Lung (tissue), 16 donors: ENCODE data around the gene PDLIM1. TPM values are rescaled to one million over a fixed set of nuclear protein-coding genes. Genes with fewer than 3 reads are reported as not detected.

ENCODE experiments used
- ATAC-seq: fragments of 200-7000 bp; cut with Tn5 transposase; one replicate; pipeline ENCODE4 v1.9.1; 2020; ENCODE audit warnings: moderate number of reproducible peaks; ENCODE audit not compliant: insufficient read depth, low FRiP score
- DNase-seq, 3 donors: peaks; one replicate each; pipeline ENCODE4 v3.0.0-alpha.2; 2013 to 2017
- H3K27ac ChIP-seq, 2 donors: one replicate each; pipeline ENCODE4 v1.5.1; 2013; ENCODE audit warnings: mild to moderate bottlenecking in 2 of 2, moderate library complexity in 2 of 2, control low read depth in 1 of 2, inconsistent platforms in 1 of 2, low read depth in 1 of 2, low read length in 1 of 2
- H3K27me3 ChIP-seq, 3 donors: one replicate each; pipeline ENCODE4 v1.5.1; 2013; ENCODE audit warnings: low read length in 2 of 3; ENCODE audit not compliant: control insufficient read depth in 3 of 3, insufficient read depth in 3 of 3
- H3K36me3 ChIP-seq, 4 donors: one replicate each; pipeline ENCODE4 v1.5.1; 2013; ENCODE audit warnings: low read length in 4 of 4, mild to moderate bottlenecking in 1 of 4, moderate library complexity in 1 of 4; ENCODE audit not compliant: control insufficient read depth in 4 of 4, insufficient read depth in 4 of 4
- H3K4me1 ChIP-seq, 5 donors: one replicate each; pipeline ENCODE4 v1.5.1; 2013; ENCODE audit warnings: low read length in 5 of 5, mild to moderate bottlenecking in 2 of 5, moderate library complexity in 1 of 5; ENCODE audit not compliant: control insufficient read depth in 5 of 5, insufficient read depth in 5 of 5
- H3K4me3 ChIP-seq: one replicate; pipeline ENCODE4 v1.5.1; 2013; ENCODE audit warnings: mild to moderate bottlenecking, control low read depth, moderate library complexity
- H3K9ac ChIP-seq, 2 donors: one replicate each; pipeline ENCODE4 v1.5.1; 2013; ENCODE audit warnings: low read length in 2 of 2, control low read depth in 1 of 2; ENCODE audit not compliant: insufficient read depth in 1 of 2
- H3K9me3 ChIP-seq, 4 donors: one replicate each; pipeline ENCODE4 v1.5.1; 2013; ENCODE audit warnings: low read length in 3 of 4, mild to moderate bottlenecking in 1 of 4, moderate library complexity in 1 of 4; ENCODE audit not compliant: control insufficient read depth in 4 of 4, insufficient read depth in 3 of 4
- WGBS, 2 donors: extraction: QIAGEN DNeasy Blood & Tissue Kit; methylation state at CpG; one replicate each; pipeline ENCODE4 v1.1.7; 2013; 5-methylcytosine and 5-hydroxymethylcytosine counted together
- long read RNA-seq, 5 donors: transcript quantifications; one replicate each; lab custom pipeline, GENCODE V29; 2026
- polyA plus RNA-seq, 2 donors: library from polyadenylated mRNA; stranded (reverse); fragments of 200-250 nt; gene quantifications; one replicate each; pipeline ENCODE4 v1.2.1, GENCODE V29; 2013
- total RNA-seq, 2 donors: library from RNA; depleted of rRNA in 1 of 2; stranded (reverse); fragments of >200 nt in 1 of 2; gene quantifications; one replicate each; pipeline ENCODE4 v1.2.1, GENCODE V29; 2014 to 2021
- TF ChIP-seq, protein P1 (sequence below): IDR thresholded peaks from 2 replicates; pipeline ENCODE4 v1.5.1; 2012; ENCODE audit warnings: mild to moderate bottlenecking; ENCODE audit errors: control extremely low read depth, extremely low read depth
- donor health status: control.
- donor health status: control.
- donor health status: Bipolar disorder and iron deficiency.
- donor health status: healthy.
- donor health status: DM: yes; HTN: yes; CAD: no.

PDLIM1 gene, protein sequence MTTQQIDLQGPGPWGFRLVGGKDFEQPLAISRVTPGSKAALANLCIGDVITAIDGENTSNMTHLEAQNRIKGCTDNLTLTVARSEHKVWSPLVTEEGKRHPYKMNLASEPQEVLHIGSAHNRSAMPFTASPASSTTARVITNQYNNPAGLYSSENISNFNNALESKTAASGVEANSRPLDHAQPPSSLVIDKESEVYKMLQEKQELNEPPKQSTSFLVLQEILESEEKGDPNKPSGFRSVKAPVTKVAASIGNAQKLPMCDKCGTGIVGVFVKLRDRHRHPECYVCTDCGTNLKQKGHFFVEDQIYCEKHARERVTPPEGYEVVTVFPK
- total RNA-seq: 100 to 1,000 TPM in 1 of 2 donors, 10 to 100 TPM in 1; 61.4 to 243 TPM
- polyA plus RNA-seq: 100 to 1,000 TPM; 156 to 200 TPM
- long read RNA-seq, donor 1, transcript PDLIM1-201 (7 exons, 1,452 nt): major isoform, 34 of 55 reads
- long read RNA-seq, donor 1, partial matches to known transcripts: 20 of 55 reads
- long read RNA-seq, donor 1, other reads (novel, unspliced or antisense): 0 of 55 reads
- long read RNA-seq, donor 2, transcript PDLIM1-201 (7 exons, 1,452 nt): major isoform, 14 of 31 reads
- long read RNA-seq, donor 2, partial matches to known transcripts: 16 of 31 reads
- long read RNA-seq, donor 2, other reads (novel, unspliced or antisense): 0 of 31 reads
- long read RNA-seq, donor 3, transcript PDLIM1-201 (7 exons, 1,452 nt): major isoform, 27 of 43 reads
- long read RNA-seq, donor 3, partial matches to known transcripts: 14 of 43 reads
- long read RNA-seq, donor 3, other reads (novel, unspliced or antisense): 0 of 43 reads
- long read RNA-seq, donor 4, transcript PDLIM1-201 (7 exons, 1,452 nt): major isoform, 17 of 35 reads
- long read RNA-seq, donor 4, partial matches to known transcripts: 16 of 35 reads
- long read RNA-seq, donor 4, other reads (novel, unspliced or antisense): 0 of 35 reads
- long read RNA-seq, donor 5, transcript PDLIM1-201 (7 exons, 1,452 nt): major isoform, 43 of 59 reads
- long read RNA-seq, donor 5, partial matches to known transcripts: 10 of 59 reads
- long read RNA-seq, donor 5, other reads (novel, unspliced or antisense): 0 of 59 reads

DNA sequence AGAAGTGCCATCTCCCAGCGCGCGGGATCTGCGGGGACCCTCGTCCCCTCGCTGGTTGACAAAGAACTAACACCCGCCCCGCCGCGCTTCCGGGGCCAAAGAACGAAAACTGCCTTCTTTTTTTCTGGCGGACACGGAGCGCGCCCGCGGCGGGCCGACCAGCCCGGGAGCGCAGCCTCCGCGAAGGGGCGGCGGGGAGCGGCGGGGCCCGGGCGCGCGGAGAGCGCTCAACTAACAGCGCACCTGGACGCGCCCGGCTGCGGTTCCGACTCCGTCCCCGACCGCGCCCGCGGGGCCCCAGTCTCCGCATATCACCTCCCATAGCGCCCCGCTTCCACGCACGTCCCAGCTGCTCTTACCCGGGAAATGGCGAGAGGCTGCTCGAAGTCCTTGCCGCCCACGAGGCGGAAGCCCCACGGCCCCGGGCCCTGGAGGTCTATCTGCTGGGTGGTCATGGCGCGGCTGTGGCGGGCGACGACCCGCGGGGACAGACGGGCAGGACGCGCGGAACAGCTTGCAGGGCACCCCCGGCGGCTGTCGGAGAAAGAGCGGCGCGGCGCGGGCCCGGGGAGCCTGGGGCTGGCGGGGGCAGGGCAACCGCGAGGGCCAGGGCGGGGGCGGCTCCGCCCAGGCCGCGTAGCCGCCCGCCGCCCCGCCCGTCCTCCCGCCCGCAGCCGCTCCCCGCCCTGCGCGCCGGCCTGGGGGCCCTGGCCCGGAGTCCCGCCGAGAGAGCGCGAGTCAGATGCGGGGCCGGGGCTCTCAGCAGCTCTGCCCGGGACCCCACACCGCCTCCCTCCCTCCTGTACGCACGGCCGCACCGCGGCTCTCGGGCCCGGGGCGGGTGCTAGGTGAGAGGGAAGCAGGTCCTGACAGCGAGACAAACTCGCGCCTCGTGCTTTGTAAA is at the start of gene PDLIM1:
PDLIM1 (minus strand) TSS at position 543 of the 904 bp plus-strand sequence; CDS start at position 455, 88 bp downstream.
- no peaks in the 10 kb centered on the region for H3K36me3 ChIP-seq
- peaks cover 0 to 2% (median under 1%) of the 10 kb centered on the region in 3 donors for H3K27me3 ChIP-seq
- TF ChIP-seq, protein P1, sequence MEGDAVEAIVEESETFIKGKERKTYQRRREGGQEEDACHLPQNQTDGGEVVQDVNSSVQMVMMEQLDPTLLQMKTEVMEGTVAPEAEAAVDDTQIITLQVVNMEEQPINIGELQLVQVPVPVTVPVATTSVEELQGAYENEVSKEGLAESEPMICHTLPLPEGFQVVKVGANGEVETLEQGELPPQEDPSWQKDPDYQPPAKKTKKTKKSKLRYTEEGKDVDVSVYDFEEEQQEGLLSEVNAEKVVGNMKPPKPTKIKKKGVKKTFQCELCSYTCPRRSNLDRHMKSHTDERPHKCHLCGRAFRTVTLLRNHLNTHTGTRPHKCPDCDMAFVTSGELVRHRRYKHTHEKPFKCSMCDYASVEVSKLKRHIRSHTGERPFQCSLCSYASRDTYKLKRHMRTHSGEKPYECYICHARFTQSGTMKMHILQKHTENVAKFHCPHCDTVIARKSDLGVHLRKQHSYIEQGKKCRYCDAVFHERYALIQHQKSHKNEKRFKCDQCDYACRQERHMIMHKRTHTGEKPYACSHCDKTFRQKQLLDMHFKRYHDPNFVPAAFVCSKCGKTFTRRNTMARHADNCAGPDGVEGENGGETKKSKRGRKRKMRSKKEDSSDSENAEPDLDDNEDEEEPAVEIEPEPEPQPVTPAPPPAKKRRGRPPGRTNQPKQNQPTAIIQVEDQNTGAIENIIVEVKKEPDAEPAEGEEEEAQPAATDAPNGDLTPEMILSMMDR: no peak
- H3K9me3 ChIP-seq: no peaks in the 10 kb centered on the region
- H3K27ac ChIP-seq: peak within 1 kb of the TSS; percentile 87 to 96
- DNase-seq: peak; percentile 67 to 81 (median 80)
- peak within 1 kb of the TSS; percentile 71 for H3K4me3 ChIP-seq
- peak within 1 kb of the TSS in 1 of 2 donors; percentile 34 for H3K9ac ChIP-seq
- WGBS, 2 donors: 1% methylated on average over 102 to 119 of the region's 119 CpGs
- peak; percentile 87 for ATAC-seq
- H3K4me1 ChIP-seq: peaks cover 8 to 22% (median 16%) of the 10 kb centered on the region in 5 donors

DNA sequence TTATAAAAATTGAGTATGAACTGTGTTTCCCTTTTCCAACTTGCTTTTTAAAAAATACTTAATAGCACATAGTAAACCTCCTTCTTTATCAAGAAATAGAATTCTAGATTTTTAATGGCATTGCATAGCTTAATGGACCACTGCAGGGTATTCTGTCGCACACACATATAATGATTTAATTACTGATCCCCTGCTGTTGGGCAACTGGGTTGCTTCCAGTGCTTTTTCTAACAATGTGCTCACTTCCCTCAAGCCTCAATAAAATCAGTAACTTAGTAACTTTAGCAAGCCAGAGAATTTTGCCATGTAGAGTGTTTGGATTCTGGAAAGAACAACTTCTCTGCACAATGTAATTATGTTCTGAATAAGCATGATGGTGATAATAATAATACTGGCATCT is 49.1 kb upstream of the PDLIM1 start:
- no peaks in the 10 kb centered on the region for H3K9me3 ChIP-seq
- ATAC-seq (no peak), DNase-seq (no peak)
- TF ChIP-seq, protein P1: no peak
- peaks cover 0 to 17% (median 3%) of the 10 kb centered on the region in 5 donors for H3K4me1 ChIP-seq
- H3K27ac ChIP-seq: no peak overlapping the region
- no peak overlapping the region for H3K9ac ChIP-seq
- WGBS, 2 donors: 97 to 100% methylated on average over 1 of the region's 1 CpG
- peaks cover 3 to 23% (median 5%) of the 10 kb centered on the region in 4 donors for H3K36me3 ChIP-seq
- no peaks in the 10 kb centered on the region for H3K27me3 ChIP-seq
- no peak overlapping the region for H3K4me3 ChIP-seq

DNA sequence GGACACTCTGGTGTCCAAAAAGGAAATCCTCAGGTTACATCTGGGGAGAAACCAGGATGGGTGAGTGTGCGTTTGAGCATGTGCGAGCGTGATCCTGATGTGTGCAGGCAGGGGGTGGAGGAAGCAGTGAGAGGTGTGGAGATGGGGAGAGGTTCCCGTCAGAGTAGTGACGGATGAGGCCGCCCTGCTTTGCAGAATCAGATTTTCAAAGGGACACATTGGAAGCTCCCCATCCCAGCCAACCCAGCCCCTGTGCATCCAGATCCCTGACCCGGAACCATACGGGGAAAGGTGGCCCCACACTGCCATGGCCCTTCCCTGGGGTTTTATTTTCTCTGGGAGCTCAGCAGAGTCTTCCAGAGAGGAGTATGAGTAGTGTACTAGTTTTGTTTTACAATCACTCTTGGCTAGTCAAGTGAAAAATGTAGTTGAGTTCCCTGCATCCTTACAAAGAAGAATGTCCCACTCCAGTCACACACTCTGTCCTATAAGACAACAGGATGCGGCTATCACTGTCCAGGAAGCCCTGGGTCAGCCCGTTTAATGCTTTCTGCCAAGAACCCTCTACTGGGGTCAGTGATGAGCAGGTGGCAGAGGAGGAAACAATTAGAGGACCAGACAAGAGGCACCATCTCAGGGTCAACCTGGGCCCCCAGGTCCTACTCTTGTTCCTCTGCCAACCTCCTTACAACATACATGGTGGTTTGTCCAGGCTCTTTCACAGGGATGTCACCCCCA is 46.8 kb upstream of the PDLIM1 start:
- no peak for DNase-seq
- no peak overlapping the region for H3K9ac ChIP-seq
- TF ChIP-seq, protein P1: no peak
- 88 to 93% methylated on average over 10 of the region's 10 CpGs for WGBS, 2 donors
- no peaks in the 10 kb centered on the region for H3K9me3 ChIP-seq
- no peak overlapping the region for H3K4me3 ChIP-seq
- H3K27ac ChIP-seq: peak overlapping the region in 1 of 2 donors; percentile 46
- H3K36me3 ChIP-seq: peaks cover 3 to 24% (median 6%) of the 10 kb centered on the region in 4 donors
- H3K27me3 ChIP-seq: no peaks in the 10 kb centered on the region
- H3K4me1 ChIP-seq: peaks cover 0 to 24% (median 3%) of the 10 kb centered on the region in 5 donors
- ATAC-seq: no peak
